ENCODE results near the gene GSTCD.

Gene GSTCD

GRCh38 chr4:105807496-105807895 lies 98.9 kb downstream of the GSTCD start:
- Histone ChIP-seq H3K9ac (ENCODE audit: low read length) (no peak overlapping the region), H3K36me3 (ENCODE audit: control insufficient read depth, insufficient read depth, low read length) (no peaks in the 10 kb centered on the region), H3K4me3 (ENCODE audit: low read depth, low read length) (no peak overlapping the region), H3K9me3 (ENCODE audit: control insufficient read depth, insufficient read depth, low read depth, low read length) (no peaks in the 10 kb centered on the region), H3K27me3 (ENCODE audit: control insufficient read depth, insufficient read depth, low read length) (no peaks in the 10 kb centered on the region), H3K27ac (ENCODE audit: low read depth, low read length) (no peak overlapping the region), H3K4me1 (ENCODE audit: control insufficient read depth, insufficient read depth, low read length) (no peaks in the 10 kb centered on the region; the same call in 1 of the 2 replicates)

- no peak overlapping the region for H3K9ac ChIP-seq (ENCODE audit: low read length)
- no peak overlapping the region for H3K27ac ChIP-seq (ENCODE audit: low read depth, low read length)
- no peaks in the 10 kb centered on the region for H3K9me3 ChIP-seq (ENCODE audit: control insufficient read depth, insufficient read depth, low read depth, low read length)
- H3K36me3 ChIP-seq (ENCODE audit: control insufficient read depth, insufficient read depth, low read length), result no peaks in the 10 kb centered on the region
- no peaks in the 10 kb centered on the region for H3K27me3 ChIP-seq (ENCODE audit: control insufficient read depth, insufficient read depth, low read length)
- H3K4me1 ChIP-seq (ENCODE audit: control insufficient read depth, insufficient read depth, low read length), result no peaks in the 10 kb centered on the region; the same call in 1 of the 2 replicates
- H3K4me3 ChIP-seq (ENCODE audit: low read depth, low read length), result no peak overlapping the region
These were observed 99.6 kb downstream of the GSTCD start for GRCh38 chr4:105808030-105808749.

- H3K27ac ChIP-seq (ENCODE audit: low read depth, low read length), result no peak overlapping the region
- no peaks in the 10 kb centered on the region for H3K27me3 ChIP-seq (ENCODE audit: control insufficient read depth, insufficient read depth, low read length)
- H3K4me1 ChIP-seq (ENCODE audit: control insufficient read depth, insufficient read depth, low read length), result no peaks in the 10 kb centered on the region; the same call in 1 of the 2 replicates
- no peaks in the 10 kb centered on the region for H3K9me3 ChIP-seq (ENCODE audit: control insufficient read depth, insufficient read depth, low read depth, low read length)
- no peak overlapping the region for H3K4me3 ChIP-seq (ENCODE audit: low read depth, low read length)
- H3K9ac ChIP-seq (ENCODE audit: low read length), result no peak overlapping the region
- H3K36me3 ChIP-seq (ENCODE audit: control insufficient read depth, insufficient read depth, low read length), result no peaks in the 10 kb centered on the region
These were observed 100.1 kb downstream of the GSTCD start for GRCh38 chr4:105808750-105809041.

- Histone ChIP-seq H3K36me3 (ENCODE audit: control insufficient read depth, insufficient read depth, low read length) (no peaks in the 10 kb centered on the region), H3K27ac (ENCODE audit: low read depth, low read length) (no peak overlapping the region), H3K4me1 (ENCODE audit: control insufficient read depth, insufficient read depth, low read length) (no peaks in the 10 kb centered on the region), H3K4me3 (ENCODE audit: low read depth, low read length) (no peak overlapping the region), H3K9ac (ENCODE audit: low read length) (no peak overlapping the region), H3K9me3 (ENCODE audit: control insufficient read depth, insufficient read depth, low read depth, low read length) (no peaks in the 10 kb centered on the region), H3K27me3 (ENCODE audit: control insufficient read depth, insufficient read depth, low read length) (no peaks in the 10 kb centered on the region)
These were observed 107.1 kb downstream of the GSTCD start for GRCh38 chr4:105815701-105816100.

GRCh38 chr4:105822061-105822460 lies 113.5 kb downstream of the GSTCD start:
- H3K27ac ChIP-seq (ENCODE audit: low read depth, low read length), result no peak overlapping the region
- no peaks in the 10 kb centered on the region for H3K9me3 ChIP-seq (ENCODE audit: control insufficient read depth, insufficient read depth, low read depth, low read length)
- H3K4me1 ChIP-seq (ENCODE audit: control insufficient read depth, insufficient read depth, low read length), result no peaks in the 10 kb centered on the region
- no peaks in the 10 kb centered on the region; the same call in 1 of the 2 replicates for H3K36me3 ChIP-seq (ENCODE audit: control insufficient read depth, insufficient read depth, low read length)
- no peak overlapping the region for H3K9ac ChIP-seq (ENCODE audit: low read length)
- H3K4me3 ChIP-seq (ENCODE audit: low read depth, low read length), result no peak overlapping the region
- H3K27me3 ChIP-seq (ENCODE audit: control insufficient read depth, insufficient read depth, low read length), result no peaks in the 10 kb centered on the region

- no peak overlapping the region for H3K4me3 ChIP-seq (ENCODE audit: low read depth, low read length)
- no peaks in the 10 kb centered on the region for H3K9me3 ChIP-seq (ENCODE audit: control insufficient read depth, insufficient read depth, low read depth, low read length)
- H3K36me3 ChIP-seq (ENCODE audit: control insufficient read depth, insufficient read depth, low read length), result no peaks in the 10 kb centered on the region; the same call in none of the 2 replicates
- H3K9ac ChIP-seq (ENCODE audit: low read length), result no peak overlapping the region
- H3K27ac ChIP-seq (ENCODE audit: low read depth, low read length), result no peak overlapping the region
- no peaks in the 10 kb centered on the region for H3K4me1 ChIP-seq (ENCODE audit: control insufficient read depth, insufficient read depth, low read length)
- H3K27me3 ChIP-seq (ENCODE audit: control insufficient read depth, insufficient read depth, low read length), result no peaks in the 10 kb centered on the region
These were observed 119.5 kb downstream of the GSTCD start for GRCh38 chr4:105828074-105828473.

GRCh38 chr4:105831189-105831588 lies 122.6 kb downstream of the GSTCD start:
- peaks cover 10% of the 10 kb centered on the region for H3K36me3 ChIP-seq (ENCODE audit: control insufficient read depth, insufficient read depth, low read length)
- H3K9me3 ChIP-seq (ENCODE audit: control insufficient read depth, insufficient read depth, low read depth, low read length), result no peaks in the 10 kb centered on the region
- no peaks in the 10 kb centered on the region for H3K4me1 ChIP-seq (ENCODE audit: control insufficient read depth, insufficient read depth, low read length)
- H3K27me3 ChIP-seq (ENCODE audit: control insufficient read depth, insufficient read depth, low read length), result no peaks in the 10 kb centered on the region
- H3K27ac ChIP-seq (ENCODE audit: low read depth, low read length), result no peak overlapping the region
- no peak overlapping the region for H3K9ac ChIP-seq (ENCODE audit: low read length)
- H3K4me3 ChIP-seq (ENCODE audit: low read depth, low read length), result no peak overlapping the region

- Histone ChIP-seq H3K9me3 (ENCODE audit: control insufficient read depth, insufficient read depth, low read depth, low read length) (no peaks in the 10 kb centered on the region), H3K36me3 (ENCODE audit: control insufficient read depth, insufficient read depth, low read length) (peaks cover 14% of the 10 kb centered on the region), H3K9ac (ENCODE audit: low read length) (no peak overlapping the region), H3K27ac (ENCODE audit: low read depth, low read length) (no peak overlapping the region), H3K27me3 (ENCODE audit: control insufficient read depth, insufficient read depth, low read length) (no peaks in the 10 kb centered on the region), H3K4me1 (ENCODE audit: control insufficient read depth, insufficient read depth, low read length) (no peaks in the 10 kb centered on the region), H3K4me3 (ENCODE audit: low read depth, low read length) (no peak overlapping the region)
These were observed 126.6 kb downstream of the GSTCD start for GRCh38 chr4:105835177-105835576.

- Histone ChIP-seq H3K27me3 (ENCODE audit: control insufficient read depth, insufficient read depth, low read length) (no peaks in the 10 kb centered on the region), H3K4me1 (ENCODE audit: control insufficient read depth, insufficient read depth, low read length) (no peaks in the 10 kb centered on the region), H3K4me3 (ENCODE audit: low read depth, low read length) (no peak overlapping the region), H3K9me3 (ENCODE audit: control insufficient read depth, insufficient read depth, low read depth, low read length) (no peaks in the 10 kb centered on the region), H3K36me3 (ENCODE audit: control insufficient read depth, insufficient read depth, low read length) (peaks cover 14% of the 10 kb centered on the region), H3K9ac (ENCODE audit: low read length) (no peak overlapping the region), H3K27ac (ENCODE audit: low read depth, low read length) (no peak overlapping the region)
These were observed 128.0 kb downstream of the GSTCD start for GRCh38 chr4:105836537-105836936.

GRCh38 chr4:105837037-105837436 lies 128.5 kb downstream of the GSTCD start:
- Histone ChIP-seq H3K27ac (ENCODE audit: low read depth, low read length) (no peak overlapping the region), H3K36me3 (ENCODE audit: control insufficient read depth, insufficient read depth, low read length) (peaks cover 16% of the 10 kb centered on the region), H3K9ac (ENCODE audit: low read length) (no peak overlapping the region), H3K4me1 (ENCODE audit: control insufficient read depth, insufficient read depth, low read length) (no peaks in the 10 kb centered on the region), H3K4me3 (ENCODE audit: low read depth, low read length) (no peak overlapping the region), H3K27me3 (ENCODE audit: control insufficient read depth, insufficient read depth, low read length) (no peaks in the 10 kb centered on the region), H3K9me3 (ENCODE audit: control insufficient read depth, insufficient read depth, low read depth, low read length) (no peaks in the 10 kb centered on the region)

- no peak overlapping the region for H3K9ac ChIP-seq (ENCODE audit: low read length)
- H3K27me3 ChIP-seq (ENCODE audit: control insufficient read depth, insufficient read depth, low read length), result no peaks in the 10 kb centered on the region
- H3K9me3 ChIP-seq (ENCODE audit: control insufficient read depth, insufficient read depth, low read depth, low read length), result no peaks in the 10 kb centered on the region
- no peaks in the 10 kb centered on the region for H3K4me1 ChIP-seq (ENCODE audit: control insufficient read depth, insufficient read depth, low read length)
- no peak overlapping the region for H3K4me3 ChIP-seq (ENCODE audit: low read depth, low read length)
- peaks cover 19% of the 10 kb centered on the region for H3K36me3 ChIP-seq (ENCODE audit: control insufficient read depth, insufficient read depth, low read length)
- H3K27ac ChIP-seq (ENCODE audit: low read depth, low read length), result no peak overlapping the region
These were observed 129.5 kb downstream of the GSTCD start for GRCh38 chr4:105838082-105838481.

All from HUES6 (cell line).